HTERT RPE-1 (cell line): ENCODE results near the gene CDCP2.
"Not testable (repeated sequence)": the region's sequence is repeated elsewhere in the genome, so short reads cannot be mapped to it uniquely, and the experiment has no call there.

Experiments
- in situ Hi-C: fragments of 300-500 bp; cut with MboI; formaldehyde crosslinking; loops from 4 replicates; pipeline ENCODE4 v1.14.3; 2020; ENCODE audit warnings: low sequenced_read_pairs

CDCP2 gene

DNA sequence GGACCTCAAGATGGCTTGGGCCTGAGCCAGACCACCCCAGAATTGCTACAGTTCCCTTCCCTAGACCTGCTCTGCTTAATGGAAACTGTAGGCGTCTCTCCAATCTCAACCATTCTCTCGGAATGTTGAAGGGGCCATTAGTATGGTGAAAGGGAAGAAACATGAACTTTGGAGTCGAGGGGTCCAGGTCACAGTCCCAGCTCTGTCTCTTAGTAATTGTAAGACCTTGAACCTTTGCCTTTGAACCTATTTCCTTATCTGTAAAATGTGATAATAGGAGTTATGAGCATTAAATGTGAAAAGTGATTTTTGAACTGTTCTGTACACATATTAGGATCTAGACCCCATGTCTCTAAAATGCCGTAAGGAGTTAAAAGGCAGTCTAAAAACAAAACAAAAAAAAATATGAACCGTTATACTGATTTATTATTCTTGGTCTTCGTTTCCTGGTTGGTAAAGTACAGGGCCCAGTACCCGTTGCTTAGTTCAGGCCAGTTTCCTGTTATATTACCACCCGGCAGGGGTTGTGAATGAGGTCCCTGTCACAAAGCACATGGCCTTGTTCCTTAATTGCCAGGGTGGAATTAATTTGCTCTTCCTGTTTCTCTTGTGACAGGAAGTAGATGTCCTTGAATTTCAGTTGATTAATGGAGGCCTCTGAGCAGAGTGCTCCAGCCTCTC is 57.1 kb downstream of the CDCP2 start:
- in situ Hi-C loops, result no loop called here

DNA sequence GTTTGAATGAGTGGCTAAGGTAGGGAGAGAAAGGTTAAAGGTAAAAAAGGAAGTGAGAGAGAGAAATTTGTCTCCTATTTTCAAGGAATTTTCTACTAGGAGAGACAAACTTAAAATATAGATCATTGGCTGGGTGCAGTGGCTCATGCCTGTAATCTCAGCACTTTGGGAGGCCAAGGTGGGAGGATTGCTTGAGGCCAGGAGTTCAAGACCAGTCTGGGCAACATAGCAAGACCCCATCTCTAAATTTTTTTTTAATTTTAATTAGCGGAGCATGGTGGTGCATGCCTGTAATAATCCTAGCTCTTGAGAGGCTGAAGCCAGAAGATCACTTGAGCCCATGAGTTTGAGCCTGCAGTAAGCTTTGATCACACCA is 58.1 kb downstream of the CDCP2 start:
- in situ Hi-C loops, result not testable (repeated sequence)

- in situ Hi-C loops, result no loop called here
Measured at GRCh38 chr1:54094001-54094729, 58.6 kb downstream of the CDCP2 start.

DNA sequence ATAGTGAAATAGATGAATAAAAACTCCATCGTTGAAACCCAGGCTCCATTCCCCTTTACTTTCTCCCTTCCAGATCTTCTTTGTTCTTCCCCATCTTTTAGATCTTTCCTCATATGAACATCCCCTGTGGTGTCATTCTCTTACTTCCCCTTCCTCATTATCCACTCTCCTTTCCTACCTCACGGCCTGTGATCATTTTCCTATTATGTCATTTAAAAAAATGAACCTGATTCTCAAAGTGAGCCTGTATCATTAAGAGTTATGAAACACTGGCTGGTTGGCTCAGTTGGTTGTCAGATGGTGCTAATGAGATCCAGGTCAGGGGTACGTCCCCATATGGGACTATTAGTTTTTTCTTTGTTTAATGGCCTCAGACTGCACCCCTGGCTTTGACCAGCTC is 61.1 kb downstream of the CDCP2 start:
- in situ Hi-C loops, result no loop called here

- in situ Hi-C loops, result no loop called here
Measured at GRCh38 chr1:54088385-54088784, 64.4 kb downstream of the CDCP2 start.

GRCh38 chr1:54086754-54087153 is 66.0 kb downstream of the CDCP2 start:
- in situ Hi-C loops, result no loop called here

GRCh38 chr1:54084794-54085193 is 68.0 kb downstream of the CDCP2 start:
- in situ Hi-C loops, result no loop called here
